H1 (cell line): ENCODE measurements around the gene NR2F2. TPM values are rescaled to one million over a fixed set of nuclear protein-coding genes. Genes with fewer than 3 reads are reported as not detected.

Experiments used
- CTCF ChIA-PET: fragments of 300-600 bp; sonication (Branson Sonifier 250); formaldehyde crosslinking; loops from one replicate; lab custom pipeline; 2021; ENCODE audit not compliant: partially characterized antibody; lab: Charles Lee
- POLR2A ChIA-PET: fragments of 300-600 bp; sonication (Branson Sonifier 250); formaldehyde crosslinking; loops from one replicate; lab custom pipeline; 2021; ENCODE audit warnings: inconsistent platforms; ENCODE audit not compliant: partially characterized antibody; lab: Charles Lee
- DNase-seq, 2 experiments: peaks; one replicate each; pipeline versions ENCODE4 v3.0.0 to v3.0.0-alpha.2; 2010 to 2022; ENCODE audit warnings: low spot score in 2 of 2, low read depth in 1 of 2, mixed read lengths in 1 of 2
- FAIRE-seq: peaks from 2 replicates; lab custom pipeline; 2011; peaks lifted over from hg19 to GRCh38; lab: Jason Lieb, UNC
- H2AFZ ChIP-seq: 2 replicates; pipeline ENCODE4 v1.8.1; 2012; ENCODE audit warnings: low read length, inconsistent platforms
- H2AK5ac ChIP-seq: 2 replicates; pipeline ENCODE4 v1.6.1; 2013; ENCODE audit warnings: low read depth, low read length
- H2BK120ac ChIP-seq: replicated peaks from 2 replicates; pipeline ENCODE3; 2013; ENCODE audit warnings: low read depth, low read length, inconsistent platforms
- H2BK12ac ChIP-seq: 2 replicates; pipeline ENCODE4 v1.6.1; 2013; ENCODE audit warnings: low read depth, low read length
- H2BK15ac ChIP-seq: 2 replicates; pipeline ENCODE4 v1.6.1; 2013; ENCODE audit warnings: low read length
- H2BK20ac ChIP-seq: 2 replicates; pipeline ENCODE4 v1.6.1; 2013; ENCODE audit warnings: low read length
- H2BK5ac ChIP-seq: 2 replicates; pipeline ENCODE4 v1.6.1; 2013; ENCODE audit warnings: low read depth, low read length
- H3K14ac ChIP-seq: 2 replicates; pipeline ENCODE4 v1.6.1; 2013; ENCODE audit warnings: inconsistent platforms; ENCODE audit not compliant: insufficient read length
- H3K18ac ChIP-seq: 2 replicates; pipeline ENCODE4 v1.6.1; 2013; ENCODE audit warnings: low read length; ENCODE audit errors: extremely low read depth
- H3K23ac ChIP-seq: 2 replicates; pipeline ENCODE4 v1.6.1; 2013; ENCODE audit warnings: inconsistent platforms; ENCODE audit not compliant: insufficient read length
- H3K23me2 ChIP-seq: 2 replicates; pipeline ENCODE4 v1.6.1; 2013; ENCODE audit warnings: low read depth, low read length
- H3K27ac ChIP-seq: 2 replicates; pipeline ENCODE4 v1.6.1; 2011; ENCODE audit warnings: low read depth, low read length, inconsistent platforms
- H3K27me3 ChIP-seq, 4 experiments: replicated peaks in 1 of 4; 1 replicate in 1 of 4; 2 replicates in 3 of 4; pipeline versions ENCODE4 v1.6.1 to v1.8.1; 2011 to 2013; ENCODE audit warnings: low read length in 3 of 4, mild to moderate bottlenecking in 3 of 4, inconsistent platforms in 2 of 4, mixed read lengths in 2 of 4, moderate library complexity in 1 of 4; ENCODE audit not compliant: control insufficient read depth in 3 of 4, insufficient read depth in 3 of 4; ENCODE audit errors: extremely low read depth in 1 of 4
- H3K36me3 ChIP-seq, 4 experiments: 2 replicates each; pipeline versions ENCODE4 v1.6.1 to v1.8.1; 2011 to 2013; ENCODE audit warnings: mild to moderate bottlenecking in 4 of 4, low read length in 3 of 4, moderate library complexity in 2 of 4, control low read depth in 1 of 4, inconsistent platforms in 1 of 4; ENCODE audit not compliant: insufficient read depth in 4 of 4, control insufficient read depth in 2 of 4
- H3K4ac ChIP-seq: replicated peaks from 2 replicates; pipeline ENCODE3; 2013; ENCODE audit warnings: low read length, low read depth, mixed read lengths, inconsistent platforms; ENCODE audit not compliant: insufficient read length
- H3K4me1 ChIP-seq, 4 experiments: replicated peaks in 1 of 4; 1 replicate in 1 of 4; 2 replicates in 3 of 4; pipeline versions ENCODE4 v1.6.1 to v1.8.1; 2011 to 2013; ENCODE audit warnings: low read length in 3 of 4, inconsistent platforms in 2 of 4, mixed read lengths in 1 of 4; ENCODE audit not compliant: insufficient read depth in 4 of 4, control insufficient read depth in 3 of 4
- H3K4me2 ChIP-seq, 2 experiments: 2 replicates each; pipeline versions ENCODE4 v1.6.1 to v1.8.1; 2011 to 2013; ENCODE audit warnings: low read depth in 2 of 2, low read length in 2 of 2, control low read depth in 1 of 2, inconsistent platforms in 1 of 2, mild to moderate bottlenecking in 1 of 2; ENCODE audit not compliant: insufficient read depth in 1 of 2
- H3K4me3 ChIP-seq, 4 experiments: fragments of 200-600, 300-600 bp in 1 of 4; sonication (generic), shearing (Covaris generic), sonication (Bioruptor Twin) in 1 of 4; 2 replicates each; pipeline versions ENCODE4 v1.5.1 to v1.8.1; 2011 to 2016; ENCODE audit warnings: low read length in 4 of 4, low read depth in 3 of 4, control low read depth in 2 of 4, inconsistent platforms in 2 of 4, mild to moderate bottlenecking in 2 of 4, mixed read lengths in 1 of 4, moderate library complexity in 1 of 4; ENCODE audit not compliant: insufficient read depth in 2 of 4; ENCODE audit errors: extremely low read depth in 1 of 4
- H3K56ac ChIP-seq: replicated peaks from 2 replicates; pipeline ENCODE3; 2013; ENCODE audit warnings: low read depth, mild to moderate bottlenecking, mixed read lengths, low read length, inconsistent platforms; ENCODE audit not compliant: insufficient read length
- H3K79me1 ChIP-seq: 2 replicates; pipeline ENCODE4 v1.6.1; 2013; ENCODE audit warnings: low read depth, low read length, control low read depth
- H3K79me2 ChIP-seq, 2 experiments: 2 replicates each; pipeline versions ENCODE4 v1.6.1 to v1.8.1; 2012 to 2013; ENCODE audit warnings: low read length in 2 of 2, mild to moderate bottlenecking in 2 of 2, inconsistent platforms in 1 of 2; ENCODE audit not compliant: insufficient read depth in 2 of 2, control insufficient read depth in 1 of 2
- H3K9ac ChIP-seq, 4 experiments: replicated peaks in 1 of 4; 1 replicate in 1 of 4; 2 replicates in 3 of 4; pipeline versions ENCODE4 v1.6.1 to v1.8.1; 2011 to 2013; ENCODE audit warnings: low read depth in 3 of 4, low read length in 3 of 4, control low read depth in 2 of 4, mild to moderate bottlenecking in 2 of 4, moderate library complexity in 2 of 4, inconsistent platforms in 1 of 4; ENCODE audit errors: extremely low read depth in 1 of 4
- H3K9me3 ChIP-seq, 2 experiments: 2 replicates each; pipeline versions ENCODE4 v1.6.1 to v1.8.1; 2012 to 2013; ENCODE audit warnings: mild to moderate bottlenecking in 2 of 2, moderate library complexity in 2 of 2, control low read depth in 1 of 2, inconsistent platforms in 1 of 2, low read depth in 1 of 2, low read length in 1 of 2, mixed read lengths in 1 of 2; ENCODE audit not compliant: insufficient read depth in 2 of 2
- H4K20me1 ChIP-seq, 2 experiments: replicated peaks in 1 of 2; 2 replicates each; pipeline versions ENCODE3 to v1.8.1; 2011 to 2013; ENCODE audit warnings: inconsistent platforms in 2 of 2, low read length in 2 of 2, mild to moderate bottlenecking in 1 of 2; ENCODE audit not compliant: insufficient read depth in 2 of 2, control insufficient read depth in 1 of 2
- H4K5ac ChIP-seq: 2 replicates; pipeline ENCODE4 v1.6.1; 2013; ENCODE audit warnings: low read length, low read depth, mixed read lengths, inconsistent platforms; ENCODE audit not compliant: insufficient read length
- H4K8ac ChIP-seq: 2 replicates; pipeline ENCODE4 v1.8.0; 2013; ENCODE audit warnings: mild to moderate bottlenecking, moderate library complexity, low read length, inconsistent platforms; ENCODE audit not compliant: insufficient read depth; ENCODE audit errors: extremely low read depth
- H4K91ac ChIP-seq: replicated peaks from 2 replicates; pipeline ENCODE3; 2013; ENCODE audit warnings: low read length, mixed read lengths, inconsistent platforms; ENCODE audit not compliant: insufficient read length
- ATF2 ChIP-seq: IDR thresholded peaks from 2 replicates; pipeline ENCODE4 v1.6.1; 2012; ENCODE audit warnings: low read length, inconsistent platforms
- BCL11A ChIP-seq, 2 experiments: IDR thresholded peaks; one replicate each; pipeline ENCODE4 v1.6.1; 2011; ENCODE audit warnings: low read depth in 2 of 2, low read length in 2 of 2, mild to moderate bottlenecking in 2 of 2
- FOSL1 ChIP-seq: IDR thresholded peaks from 2 replicates; pipeline ENCODE4 v1.6.1; 2011; ENCODE audit warnings: mild to moderate bottlenecking, low read depth, low read length, moderate library complexity; ENCODE audit not compliant: insufficient read depth
- KDM4A ChIP-seq: IDR thresholded peaks from one replicate; pipeline ENCODE4 v1.7.1; 2012; ENCODE audit warnings: low read depth, mild to moderate bottlenecking, moderate library complexity, low read length, inconsistent platforms; ENCODE audit not compliant: severe bottlenecking
- RBBP5 ChIP-seq: IDR thresholded peaks from 2 replicates; pipeline ENCODE4 v1.7.1; 2012; ENCODE audit warnings: low read depth, mild to moderate bottlenecking, inconsistent platforms, low read length, moderate library complexity, borderline replicate concordance
- RNF2 ChIP-seq: fragments of 200-900, 300-1000 bp; sonication (generic); IDR thresholded peaks from 2 replicates; pipeline ENCODE4 v1.7.1; 2016; ENCODE audit warnings: borderline replicate concordance, low read depth, mild to moderate bottlenecking, antibody characterized with exemption, low read length; ENCODE audit not compliant: poor library complexity, severe bottlenecking; ENCODE audit errors: missing control alignments
- SP1 ChIP-seq: IDR thresholded peaks from 2 replicates; pipeline ENCODE4 v1.6.1; 2011; ENCODE audit warnings: low read depth, low read length
- WGBS, 2 experiments: shearing (Covaris generic) in 1 of 2; methylation state at CpG; one replicate each; pipeline versions ENCODE4 v1.1.6 to v1.1.7; 2013 to 2015; ENCODE audit warnings: low lambda C conversion rate in 2 of 2, mixed read lengths in 2 of 2, inconsistent platforms in 1 of 2, low coverage in 1 of 2, missing lambda C conversion rate in 1 of 2; ENCODE audit not compliant: insufficient replicate concordance in 2 of 2, insufficient coverage in 1 of 2, insufficient read length in 1 of 2; ENCODE audit errors: extremely low coverage in 1 of 2, missing lambda C conversion rate in 1 of 2; 5-methylcytosine and 5-hydroxymethylcytosine counted together
- polyA plus RNA-seq, 7 experiments: library from polyadenylated mRNA; depleted of rRNA in 3 of 7; stranded (reverse) in 5 of 7; unstranded in 2 of 7; fragments of >200 nt in 5 of 7; fragments of 200-250 nt in 2 of 7; gene quantifications; 1 replicate in 5 of 7; 2 replicates in 1 of 7; 4 replicates in 1 of 7; pipeline versions ENCODE4 v1.2.1 to v1.2.3, GENCODE V29; 2011 to 2013; ENCODE audit warnings: missing spikeins in 2 of 7, mixed read lengths in 2 of 7
- total RNA-seq: library from RNA; stranded (reverse); fragmentation: NEBNext Ultra II Directional; extraction: Animal tissue kit (Norgen Biotek cat#: 25700); gene quantifications from 2 replicates; pipeline ENCODE4 v1.2.1, GENCODE V29; 2021

Gene NR2F2
- total and polyA plus RNA-seq, 2 of the 8 experiments (the other 6 are each of a cell fraction or from before 2014, with no cell fraction given), result 0.03 TPM; not detected in 1

- Histone ChIP-seq H3K4me3 (peak overlapping the region in 2 of 4 experiments; percentile 10 to 52; a peak in 4 of 8 replicates), H3K14ac (no peak overlapping the region), H3K9ac (no peak overlapping the region), H3K4me2 (peak overlapping the region; percentile 57 to 62), H4K5ac (no peak overlapping the region), H4K8ac (no peak overlapping the region), H2BK15ac (no peak overlapping the region), H2BK120ac (no peak overlapping the region), H3K79me2 (no peaks in the 10 kb centered on the region), H2AFZ (no peak overlapping the region), H2AK5ac (no peak overlapping the region), H3K4ac (no peak overlapping the region), H3K23me2 (peaks cover 16% of the 10 kb centered on the region; the same call in 1 of the 2 replicates), H4K91ac (no peak overlapping the region), H2BK5ac (no peak overlapping the region), H3K79me1 (no peaks in the 10 kb centered on the region), H3K27me3 (peaks cover 81 to 92% (median 86%) of the 10 kb centered on the region in 4 experiments), H3K56ac (no peak overlapping the region), H3K36me3 (no peaks in the 10 kb centered on the region; a peak in 1 of 8 replicates), H3K27ac (no peak overlapping the region), H4K20me1 (peaks cover 0 to 12% of the 10 kb centered on the region in 2 experiments), H3K9me3 (no peaks in the 10 kb centered on the region), H3K4me1 (peaks cover 20 to 37% (median 25%) of the 10 kb centered on the region in 4 experiments; a peak in 6 of 7 replicates), H3K23ac (no peak overlapping the region), H3K18ac (peak overlapping the region; percentile 42; the same call in 1 of the 2 replicates), H2BK12ac (no peak overlapping the region; the same call in 1 of the 2 replicates), H2BK20ac (no peak overlapping the region)
- ChIA-PET POLR2A (interaction anchor here (1.2 kb wide), 2 partner anchors 9 to 16 kb away, joined by 3 to 4 read pairs; no protein-coding TSS in a partner anchor), CTCF (interaction anchor here (0.5 to 3.7 kb wide), 23 partner anchors 8 to 1763 kb away, joined by 3 to 24 read pairs (median 4); no protein-coding TSS in a partner anchor)
- WGBS, 2 experiments, result 2% methylated on average over 19 of the region's 22 CpGs; no CpG with 5 or more reads in 1 of the 2 experiments
- FAIRE-seq (no peak), DNase-seq (peak in 1 of 2 experiments; percentile 62)
- TF ChIP-seq KDM4A (peak; percentile 36), SP1 (no peak), FOSL1 (no peak), RBBP5 (no peak), ATF2 (no peak), RNF2 (peak; percentile 95), BCL11A (IDR thresholded peaks at IDR 0.05; ENCODE audit: low read depth in 2 of 2, low read length in 2 of 2) (no peak)
Observed at GRCh38 chr15:96344706-96345559, 14.4 kb downstream of the NR2F2 start.
